Osteocyte (in vitro differentiated cells): ENCODE data around the gene C1QTNF1. TPM values are rescaled to one million over a fixed set of nuclear protein-coding genes. Genes with fewer than 3 reads are reported as not detected.
A peak's percentile ranks its signal among the peaks of the same experiment; 100 is the strongest.

ENCODE experiments used
- DNase-seq: peaks from one replicate; pipeline ENCODE4 v3.0.0; 2021; ENCODE audit warnings: mixed read lengths; ENCODE audit not compliant: unreplicated experiment; ENCODE audit errors: extremely low spot score
- H3K27ac Mint-ChIP-seq: one replicate; pipeline ENCODE4 v1.8.0; 2021; ENCODE audit warnings: mild to moderate bottlenecking, mixed read lengths; ENCODE audit not compliant: unreplicated experiment
- H3K27me3 Mint-ChIP-seq: one replicate; pipeline ENCODE4 v1.8.0; 2021; ENCODE audit warnings: mixed read lengths; ENCODE audit not compliant: unreplicated experiment
- H3K36me3 Mint-ChIP-seq: one replicate; pipeline ENCODE4 v1.8.0; 2021; ENCODE audit warnings: mixed read lengths; ENCODE audit not compliant: unreplicated experiment
- H3K4me1 Mint-ChIP-seq: one replicate; pipeline ENCODE4 v1.8.0; 2021; ENCODE audit warnings: mixed read lengths; ENCODE audit not compliant: unreplicated experiment
- H3K4me3 Mint-ChIP-seq: one replicate; pipeline ENCODE4 v1.8.0; 2021; ENCODE audit warnings: mild to moderate bottlenecking, moderate library complexity, mixed read lengths; ENCODE audit not compliant: unreplicated experiment
- H3K9me3 Mint-ChIP-seq: one replicate; pipeline ENCODE4 v1.8.0; 2021; ENCODE audit warnings: mixed read lengths; ENCODE audit not compliant: unreplicated experiment
- total RNA-seq: library from RNA; stranded (reverse); gene quantifications from 2 replicates; pipeline ENCODE4 v1.2.1, GENCODE V29; 2021
- TF ChIP-seq, protein P1 (sequence below): fragments of 200-600 bp; sonication (generic); IDR thresholded peaks from 2 replicates; pipeline ENCODE4 v1.5.0; 2021; ENCODE audit warnings: antibody characterized with exemption, mild to moderate bottlenecking, moderate library complexity

The C1QTNF1 gene
- total RNA-seq, 1 donor from 2014 or later: 203 TPM

DNA sequence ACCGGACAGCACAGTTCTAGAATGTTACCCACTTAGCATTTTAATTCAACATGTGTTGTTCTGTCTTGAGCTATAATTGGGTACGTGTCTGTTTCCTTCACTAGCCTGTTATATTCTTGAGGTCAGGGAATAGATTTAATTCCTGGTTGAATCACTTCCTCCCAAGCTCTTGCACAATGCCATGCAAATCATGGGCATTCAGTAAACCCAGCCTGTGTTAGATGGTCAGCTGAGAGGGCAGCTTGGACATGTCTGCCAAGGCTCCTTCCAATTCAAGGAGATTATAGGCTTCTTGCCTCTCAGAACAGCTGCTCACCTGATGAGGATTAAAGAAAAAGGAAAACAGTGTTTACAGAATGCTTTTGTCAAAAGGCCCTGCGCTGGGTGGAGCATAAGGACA, 12.6 kb downstream of the C1QTNF1 start:
- Mint-ChIP-seq H3K36me3 (peaks cover 26% of the 10 kb centered on the region), H3K27me3 (peaks cover 3% of the 10 kb centered on the region), H3K9me3 (no peaks in the 10 kb centered on the region), H3K27ac (peak overlapping the region; percentile 58), H3K4me1 (peaks cover 55% of the 10 kb centered on the region), H3K4me3 (no peak overlapping the region)
- TF ChIP-seq, protein P1, sequence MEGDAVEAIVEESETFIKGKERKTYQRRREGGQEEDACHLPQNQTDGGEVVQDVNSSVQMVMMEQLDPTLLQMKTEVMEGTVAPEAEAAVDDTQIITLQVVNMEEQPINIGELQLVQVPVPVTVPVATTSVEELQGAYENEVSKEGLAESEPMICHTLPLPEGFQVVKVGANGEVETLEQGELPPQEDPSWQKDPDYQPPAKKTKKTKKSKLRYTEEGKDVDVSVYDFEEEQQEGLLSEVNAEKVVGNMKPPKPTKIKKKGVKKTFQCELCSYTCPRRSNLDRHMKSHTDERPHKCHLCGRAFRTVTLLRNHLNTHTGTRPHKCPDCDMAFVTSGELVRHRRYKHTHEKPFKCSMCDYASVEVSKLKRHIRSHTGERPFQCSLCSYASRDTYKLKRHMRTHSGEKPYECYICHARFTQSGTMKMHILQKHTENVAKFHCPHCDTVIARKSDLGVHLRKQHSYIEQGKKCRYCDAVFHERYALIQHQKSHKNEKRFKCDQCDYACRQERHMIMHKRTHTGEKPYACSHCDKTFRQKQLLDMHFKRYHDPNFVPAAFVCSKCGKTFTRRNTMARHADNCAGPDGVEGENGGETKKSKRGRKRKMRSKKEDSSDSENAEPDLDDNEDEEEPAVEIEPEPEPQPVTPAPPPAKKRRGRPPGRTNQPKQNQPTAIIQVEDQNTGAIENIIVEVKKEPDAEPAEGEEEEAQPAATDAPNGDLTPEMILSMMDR: no peak
- DNase-seq: no peak

DNA sequence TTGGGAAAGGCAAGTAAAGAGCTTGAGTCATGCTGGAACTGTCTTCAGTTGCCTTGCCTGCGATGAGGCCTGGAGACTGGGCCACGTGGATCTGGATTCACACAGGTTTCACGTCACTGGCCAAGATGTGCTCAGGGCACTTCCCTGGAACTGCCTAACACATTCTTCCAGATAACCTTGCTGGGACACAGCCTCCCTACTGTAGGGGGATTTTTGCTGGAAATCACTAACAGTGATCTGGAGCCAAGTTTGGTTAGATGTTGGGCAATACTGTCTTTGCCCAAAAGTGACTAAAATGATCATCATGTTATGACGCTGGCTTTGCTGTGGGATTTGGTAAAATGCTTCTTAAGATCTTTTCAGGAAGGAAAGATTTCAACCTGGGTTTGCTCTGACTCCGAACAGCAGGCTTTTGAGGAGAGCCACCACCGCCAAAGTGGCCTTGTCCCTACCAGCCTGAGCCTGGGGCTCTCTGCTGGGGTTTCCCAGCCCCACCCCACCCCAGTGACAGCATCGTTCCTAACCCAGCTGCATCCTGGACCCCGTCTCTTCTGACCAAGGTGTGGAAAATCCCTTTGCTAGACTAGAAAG, 14.7 kb downstream of the C1QTNF1 start:
- H3K36me3 Mint-ChIP-seq: peaks cover 19% of the 10 kb centered on the region
- peaks cover 37% of the 10 kb centered on the region for H3K4me1 Mint-ChIP-seq
- TF ChIP-seq, protein P1: no peak
- H3K27ac Mint-ChIP-seq: no peak overlapping the region
- no peaks in the 10 kb centered on the region for H3K27me3 Mint-ChIP-seq
- no peak for DNase-seq
- H3K4me3 Mint-ChIP-seq: no peak overlapping the region
- H3K9me3 Mint-ChIP-seq: no peaks in the 10 kb centered on the region

DNA sequence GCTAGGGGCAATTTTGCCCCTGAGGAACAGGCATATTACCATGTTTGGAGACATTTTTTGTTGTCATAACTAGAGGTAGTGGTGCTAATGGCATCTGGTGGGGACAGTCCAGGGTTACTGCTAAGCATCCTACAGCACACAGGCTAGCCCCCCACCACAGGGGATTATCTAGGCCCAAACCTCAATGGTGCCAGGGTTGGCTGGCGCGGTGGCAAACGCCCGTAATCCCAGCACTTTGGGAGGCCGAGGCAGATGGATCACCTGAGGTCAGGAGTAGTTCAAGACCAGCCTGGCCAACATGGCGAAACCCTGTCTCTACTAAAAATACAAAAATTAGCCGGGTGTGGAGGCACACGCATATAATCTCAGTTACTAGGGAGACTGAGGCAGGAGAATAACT, 15.2 kb downstream of the C1QTNF1 start:
- Mint-ChIP-seq H3K27ac (no peak overlapping the region), H3K4me1 (peaks cover 32% of the 10 kb centered on the region), H3K27me3 (no peaks in the 10 kb centered on the region)

GRCh38 chr17:79039886-79040285, 15.9 kb downstream of the C1QTNF1 start:
- TF ChIP-seq, protein P1: no peak
- Mint-ChIP-seq H3K36me3 (peaks cover 23% of the 10 kb centered on the region), H3K27ac (no peak overlapping the region), H3K4me3 (no peak overlapping the region), H3K9me3 (no peaks in the 10 kb centered on the region), H3K4me1 (peaks cover 28% of the 10 kb centered on the region), H3K27me3 (peaks cover 3% of the 10 kb centered on the region)
- no peak for DNase-seq

More for the DNA sequence above, 15.2 kb downstream of the C1QTNF1 start:
- no peak for DNase-seq
- H3K36me3 Mint-ChIP-seq: peaks cover 19% of the 10 kb centered on the region
- H3K9me3 Mint-ChIP-seq: no peaks in the 10 kb centered on the region
- TF ChIP-seq, protein P1: no peak
- H3K4me3 Mint-ChIP-seq: no peak overlapping the region

DNA sequence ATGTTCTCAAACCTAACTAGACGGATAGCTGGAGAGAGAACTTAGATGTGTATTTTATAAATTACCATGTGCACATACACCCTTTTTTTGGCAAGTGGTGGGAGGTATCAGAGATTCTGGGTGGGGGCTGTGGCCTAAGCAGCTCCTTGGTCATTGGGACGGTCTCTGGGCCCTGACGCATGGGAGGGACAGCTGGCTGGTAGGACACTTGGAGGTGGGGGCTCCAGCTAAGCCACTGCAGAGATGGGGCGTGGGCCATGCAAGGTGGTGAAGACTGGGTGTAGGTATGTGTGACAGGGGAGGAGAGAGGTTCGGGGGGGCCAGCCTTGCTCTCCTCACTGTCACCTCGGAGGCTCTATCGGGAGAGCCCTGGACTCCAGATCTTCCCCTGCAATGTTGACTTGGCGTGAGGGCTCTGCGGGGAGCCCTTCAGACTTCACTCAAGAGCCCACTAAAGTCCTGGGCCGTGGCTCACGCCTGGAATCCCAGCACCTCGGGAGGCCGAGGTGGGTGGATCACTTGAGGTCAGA, 17.1 kb downstream of the C1QTNF1 start:
- TF ChIP-seq, protein P1: no peak
- Mint-ChIP-seq H3K27ac (no peak overlapping the region), H3K36me3 (peaks cover 30% of the 10 kb centered on the region), H3K27me3 (peaks cover 3% of the 10 kb centered on the region), H3K9me3 (no peaks in the 10 kb centered on the region), H3K4me1 (peaks cover 29% of the 10 kb centered on the region), H3K4me3 (no peak overlapping the region)
- DNase-seq: no peak
